Mammary epithelial cell (primary cell): Measurements from ENCODE around the gene TMEM69.

Source experiments
- CTCF ChIP-seq, 2 donors: IDR thresholded peaks in 1 of 2; conservative IDR thresholded peaks in 1 of 2; 2 replicates each; pipeline ENCODE4 v1.5.1; 2011 to 2012; ENCODE audit warnings: inconsistent platforms in 2 of 2, low read length in 2 of 2, mild to moderate bottlenecking in 2 of 2, control low read depth in 1 of 2, low read depth in 1 of 2; ENCODE audit not compliant: insufficient read depth in 1 of 2; ENCODE audit errors: extremely low read depth in 1 of 2
- EZH2 ChIP-seq: IDR thresholded peaks from 2 replicates; pipeline ENCODE4 v1.6.1; 2012; ENCODE audit warnings: low read length, inconsistent platforms, borderline replicate concordance

- no peak for TF ChIP-seq CTCF (conservative IDR thresholded peaks at IDR 0.05 in 1 of 2, IDR thresholded peaks at IDR 0.05 in 1 of 2; ENCODE audit: extremely low read depth in 1 of 2, insufficient read depth in 1 of 2, low read depth in 1 of 2, low read length in 2 of 2)
- no peak for TF ChIP-seq EZH2
Measured at GRCh38 chr1:45694823-45695222, 6.8 kb downstream of the TMEM69 start.
